GM12891 (cell line): Measurements from ENCODE around the gene SHC4.

ENCODE experiments used
- POLR2A ChIP-seq: IDR thresholded peaks from 2 replicates; pipeline ENCODE4 v1.6.1; 2011; ENCODE audit warnings: low read depth, low read length, control low read depth
- TAF1 ChIP-seq: IDR thresholded peaks from 2 replicates; pipeline ENCODE4 v1.6.1; 2011; ENCODE audit warnings: low read depth, low read length, control low read depth

DNA sequence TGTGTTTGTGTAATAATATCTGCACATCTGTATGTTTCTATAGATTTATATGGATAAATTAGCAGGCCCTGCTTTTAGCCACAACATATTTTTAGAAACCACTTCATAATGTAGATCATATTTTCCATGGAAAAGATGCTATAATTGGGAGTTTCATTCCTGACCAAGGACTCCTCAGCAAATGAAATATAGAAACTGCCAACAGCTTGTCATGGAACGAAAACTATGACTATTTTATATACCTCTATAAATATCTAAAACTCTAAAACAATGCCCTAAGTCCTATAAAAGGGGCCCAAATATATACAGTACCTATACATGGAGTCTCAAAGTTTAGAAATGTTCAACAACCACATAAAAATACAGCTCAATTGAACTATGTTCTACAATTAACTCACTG is 57.9 kb downstream of the SHC4 start:
- TF ChIP-seq POLR2A, result no peak
- no peak for TF ChIP-seq TAF1
